GM19238 (cell line): ENCODE results near the gene EXOC6.
"Not testable (repeated sequence)": the region's sequence is repeated elsewhere in the genome, so short reads cannot be mapped to it uniquely, and the experiment has no call there.

Experiments
- DNase-seq: peaks from one replicate; pipeline ENCODE4 v3.0.0; 2011; ENCODE audit warnings: low spot score; ENCODE audit not compliant: insufficient read length

EXOC6 gene

DNA sequence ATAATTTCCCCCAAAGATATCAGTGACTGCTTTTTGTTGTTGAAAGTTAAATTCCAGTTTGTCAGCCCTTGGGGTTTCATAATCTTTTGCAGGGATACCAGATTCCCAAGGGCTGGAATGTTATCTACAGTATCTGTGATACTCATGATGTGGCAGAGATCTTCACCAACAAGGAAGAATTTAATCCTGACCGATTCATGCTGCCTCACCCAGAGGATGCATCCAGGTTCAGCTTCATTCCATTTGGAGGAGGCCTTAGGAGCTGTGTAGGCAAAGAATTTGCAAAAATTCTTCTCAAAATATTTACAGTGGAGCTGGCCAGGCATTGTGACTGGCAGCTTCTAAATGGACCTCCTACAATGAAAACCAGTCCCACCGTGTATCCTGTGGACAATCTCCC is 228.6 kb downstream of the EXOC6 start:
- DNase-seq: no peak

DNA sequence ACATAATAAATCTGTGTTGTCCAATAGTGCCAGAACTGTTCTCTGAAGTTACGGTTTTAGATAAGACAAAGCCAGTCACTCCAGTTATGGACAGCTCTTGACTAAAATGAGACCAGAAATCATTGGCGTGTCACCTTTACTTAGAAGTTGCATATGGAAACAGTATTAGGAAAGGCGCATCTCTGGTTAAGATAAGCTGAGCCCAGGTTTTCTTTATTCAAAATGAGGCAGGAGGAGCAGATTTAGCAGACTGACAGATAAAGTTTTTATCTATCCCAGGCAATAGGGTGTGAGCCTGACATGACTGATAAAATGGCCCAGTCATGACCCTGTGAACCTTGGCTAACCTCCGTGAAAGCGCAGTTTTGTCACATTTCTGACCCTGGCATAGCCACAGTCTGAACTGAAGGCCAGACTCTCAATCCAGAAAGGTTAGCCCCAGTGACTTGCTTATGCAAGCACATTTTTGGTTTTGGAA is 229.6 kb downstream of the EXOC6 start:
- no peak for DNase-seq

DNA sequence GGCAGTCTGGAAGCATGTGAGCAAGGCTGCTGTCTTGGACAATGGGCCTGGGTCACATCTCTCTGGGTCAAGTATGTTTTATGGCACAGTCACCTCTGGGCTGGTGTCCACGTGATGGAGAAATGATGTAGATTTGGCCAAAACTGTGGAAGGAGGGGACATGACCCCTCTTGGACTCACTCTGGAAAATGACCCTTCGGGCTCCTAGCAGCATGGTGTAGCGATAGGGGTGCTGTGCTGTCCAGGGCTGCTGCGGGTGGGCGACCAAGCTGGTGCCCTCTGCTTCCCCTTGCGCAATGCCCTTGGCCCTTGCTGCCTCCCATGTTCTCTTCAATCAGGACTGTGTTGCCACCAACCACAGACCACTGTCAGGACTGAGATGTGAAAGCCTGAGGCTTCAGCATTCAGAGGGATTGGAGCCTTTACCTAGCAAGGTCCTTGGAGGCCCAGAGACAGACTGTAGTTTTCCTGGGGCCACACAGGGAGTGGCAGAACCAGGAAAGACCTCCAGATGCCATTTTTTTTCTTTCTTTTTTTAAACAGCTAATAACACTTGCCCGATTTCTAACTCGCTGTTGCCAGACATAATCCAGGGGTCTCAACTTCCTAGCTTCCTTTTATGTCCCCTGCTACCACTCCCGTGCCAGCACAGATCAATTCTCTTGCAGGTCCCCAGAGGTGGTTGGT is 231.5 kb downstream of the EXOC6 start:
- no peak for DNase-seq

DNA sequence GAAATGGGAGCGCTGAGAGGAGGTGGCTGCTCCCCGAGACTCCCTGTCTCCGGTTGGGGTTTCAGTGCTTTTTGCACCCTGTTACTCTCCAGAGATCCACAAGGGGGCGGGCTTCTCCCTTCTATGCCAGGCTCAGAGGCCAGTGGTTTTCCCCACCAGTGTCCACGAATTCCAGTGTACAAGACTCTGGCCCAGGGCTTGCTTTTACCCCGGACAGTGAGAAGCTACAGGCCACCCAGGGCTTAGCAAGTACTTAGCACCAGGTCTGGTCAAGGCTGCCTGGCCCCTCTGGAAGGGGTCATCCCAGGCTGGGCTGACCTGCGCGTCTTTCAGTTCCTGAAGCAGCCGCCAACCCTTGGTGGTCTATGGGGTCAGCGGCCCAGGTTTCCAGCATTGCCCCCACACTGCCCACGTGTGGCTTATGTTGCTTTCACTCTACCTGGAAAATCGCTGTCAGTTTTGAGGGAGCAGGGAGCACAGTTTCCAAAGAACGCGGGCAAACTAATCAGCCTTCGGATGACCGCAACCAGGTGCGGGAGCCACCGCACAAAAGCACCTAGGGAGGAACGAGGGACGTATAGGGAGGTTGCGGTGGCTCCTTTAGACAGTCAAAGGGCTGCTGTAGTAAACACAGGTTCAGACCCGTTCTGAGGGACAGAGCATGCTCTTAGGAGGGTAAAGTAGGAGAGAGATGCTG is 232.2 kb downstream of the EXOC6 start:
- peak; percentile 77 for DNase-seq

DNA sequence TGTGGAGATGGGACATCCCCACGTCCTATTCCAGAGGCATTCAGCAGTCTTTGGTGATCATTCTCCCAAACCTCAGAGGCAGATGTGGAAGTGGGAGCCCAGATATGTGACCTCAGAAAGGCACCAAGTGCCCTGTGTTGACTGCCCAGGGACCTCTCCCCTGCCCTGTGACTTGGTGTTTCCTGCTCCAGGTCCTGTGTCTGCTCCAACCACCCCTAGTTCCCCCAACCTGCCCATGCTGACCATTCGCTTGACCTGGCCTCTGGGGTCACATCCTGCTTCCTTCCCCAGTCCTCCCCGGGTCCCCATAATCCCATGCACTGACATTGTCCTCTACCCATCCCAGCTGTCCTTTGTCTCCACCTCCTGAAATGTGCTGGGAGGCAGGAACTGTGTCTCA is 233.0 kb downstream of the EXOC6 start:
- no peak for DNase-seq

DNA sequence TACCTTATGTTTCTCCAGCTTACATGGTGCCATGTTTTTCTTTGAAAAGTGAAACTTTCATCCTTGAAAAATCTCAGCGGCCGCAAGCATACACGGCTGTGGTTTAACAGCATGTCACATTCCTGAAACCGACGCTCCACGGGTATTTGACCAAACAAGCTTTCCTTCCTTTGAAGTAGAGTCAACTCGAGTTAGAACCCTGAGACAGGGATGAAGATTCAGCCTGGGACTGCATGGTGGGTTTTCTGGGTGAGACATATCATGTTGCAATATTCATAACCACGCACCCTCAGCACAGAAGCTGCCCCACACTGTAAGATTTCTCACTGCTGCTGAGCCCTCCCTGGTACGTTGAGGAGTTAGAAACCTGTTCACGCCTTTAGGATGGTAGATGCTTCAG is 233.5 kb downstream of the EXOC6 start:
- no peak for DNase-seq

DNA sequence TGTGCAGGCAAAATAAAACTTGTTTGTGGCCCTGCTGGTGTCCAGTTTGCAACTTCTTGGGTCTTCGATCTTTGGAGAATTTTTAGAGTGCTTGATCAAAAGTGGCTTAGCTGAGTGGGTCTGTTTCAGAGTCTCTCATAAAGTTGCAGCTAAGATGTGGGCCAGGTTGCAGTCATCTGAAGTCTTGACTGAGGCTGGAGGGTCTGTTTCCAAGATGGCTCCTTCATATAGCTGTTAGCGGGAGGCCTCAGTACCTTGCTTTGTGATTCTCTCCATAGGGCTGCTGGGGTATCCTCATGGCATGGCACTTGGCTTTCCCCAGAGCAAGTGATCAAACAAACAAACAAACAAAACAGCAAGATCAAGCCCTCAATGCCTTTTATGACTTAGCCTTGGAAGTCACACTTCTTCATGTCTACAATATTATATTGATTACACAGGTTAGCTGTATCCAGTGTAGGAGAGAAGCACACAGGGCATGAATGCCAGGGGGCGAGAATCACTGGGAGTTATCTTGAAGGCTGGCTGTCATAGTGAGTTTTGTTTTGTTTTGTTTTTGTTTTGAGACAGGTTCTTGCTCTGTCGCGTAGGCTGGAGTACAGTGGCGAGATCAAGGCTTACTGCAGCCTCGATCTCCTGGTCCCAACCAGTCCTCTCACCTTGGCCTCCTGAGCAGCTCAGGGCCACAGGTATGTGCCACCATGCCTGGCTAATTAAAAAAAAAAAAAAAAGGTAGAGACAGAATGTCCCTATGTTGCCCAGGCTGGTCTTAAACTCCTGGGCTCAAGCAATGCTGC is 235.6 kb downstream of the EXOC6 start:
- no peak for DNase-seq

DNA sequence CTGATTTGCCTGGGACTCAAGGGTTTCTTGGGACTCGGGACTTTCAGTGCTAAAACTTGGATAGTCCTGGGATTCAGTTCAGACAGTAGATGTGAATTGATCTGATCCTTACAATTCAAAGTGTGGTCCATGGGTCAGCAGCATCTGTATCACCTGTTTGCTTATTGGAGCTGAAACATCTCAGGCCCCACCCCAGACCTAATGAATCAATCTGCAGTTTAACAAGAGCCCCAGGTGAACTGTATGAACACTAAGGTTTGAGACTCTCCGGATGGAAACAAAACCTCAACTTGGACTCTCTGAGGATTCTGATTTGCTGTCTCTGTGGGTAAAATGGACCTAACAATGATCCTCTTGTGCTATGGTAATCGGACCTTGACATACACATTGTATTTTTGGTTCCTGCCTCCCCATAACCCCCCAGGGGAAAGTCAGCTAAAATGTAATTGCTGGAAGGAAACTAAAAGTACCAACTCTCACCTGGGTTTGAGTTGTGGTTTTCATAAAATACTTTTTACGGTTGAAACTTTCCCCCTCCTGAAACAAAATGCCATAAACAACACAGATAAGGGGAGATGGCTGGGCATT is 237.0 kb downstream of the EXOC6 start:
- DNase-seq: no peak

DNA sequence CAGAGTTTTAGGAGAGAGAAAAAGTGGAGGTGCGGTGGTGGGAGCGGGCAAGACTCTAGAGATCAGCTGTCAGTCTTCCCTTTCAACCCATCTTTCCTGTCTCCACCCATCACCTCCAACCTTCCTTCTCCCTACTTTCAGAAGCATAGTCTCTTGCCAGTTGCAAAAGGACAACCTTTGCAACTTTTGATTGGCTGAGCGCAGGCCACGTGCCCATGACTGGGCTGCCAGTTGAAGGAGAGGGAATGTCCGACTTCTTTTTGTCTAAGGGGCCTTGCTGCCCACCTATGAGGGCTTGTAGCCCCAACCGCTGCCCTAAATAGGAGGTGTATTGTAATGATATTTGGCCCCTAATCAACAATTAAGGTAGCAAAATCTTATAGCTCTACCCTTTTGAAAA is 238.0 kb downstream of the EXOC6 start:
- DNase-seq: no peak

DNA sequence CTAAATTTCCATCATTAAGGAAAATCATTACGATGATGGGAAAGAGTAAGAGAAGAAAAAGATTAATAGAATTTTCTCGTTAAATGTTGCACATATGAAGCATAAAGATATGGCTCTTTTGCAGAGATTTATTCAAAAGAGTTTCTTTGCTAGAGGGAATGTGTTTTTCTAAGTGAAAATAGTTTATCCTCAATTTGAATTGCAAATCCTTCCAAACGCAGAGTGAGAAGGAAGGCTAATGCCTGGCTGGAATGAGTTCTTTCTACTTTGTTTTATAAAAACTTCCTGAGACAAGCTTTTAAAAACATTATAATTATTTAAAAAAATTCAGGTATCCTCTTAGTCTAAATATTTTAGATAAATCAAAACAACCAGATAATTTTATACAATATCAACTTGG is 239.5 kb downstream of the EXOC6 start:
- DNase-seq: no peak

DNA sequence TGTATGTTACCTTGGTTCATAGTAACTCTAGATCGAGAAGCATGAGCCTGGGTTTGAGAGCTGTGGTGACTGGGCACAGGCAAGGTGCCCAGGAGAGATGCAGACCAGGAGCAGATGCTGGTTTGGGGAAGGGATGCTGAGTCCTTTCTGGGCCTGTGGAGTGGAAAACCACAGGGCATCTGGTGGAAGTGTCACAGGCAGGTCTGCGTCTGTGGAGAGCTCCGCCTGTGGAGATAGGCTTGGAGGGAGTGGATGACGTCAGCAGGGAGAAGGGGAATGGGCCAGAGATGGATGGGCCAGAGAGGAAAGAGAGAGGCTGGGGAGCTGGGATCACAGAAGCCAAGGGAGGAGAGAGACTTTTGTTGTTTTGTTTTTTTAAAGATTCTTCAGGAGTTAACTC is 240.1 kb downstream of the EXOC6 start:
- DNase-seq: no peak

DNA sequence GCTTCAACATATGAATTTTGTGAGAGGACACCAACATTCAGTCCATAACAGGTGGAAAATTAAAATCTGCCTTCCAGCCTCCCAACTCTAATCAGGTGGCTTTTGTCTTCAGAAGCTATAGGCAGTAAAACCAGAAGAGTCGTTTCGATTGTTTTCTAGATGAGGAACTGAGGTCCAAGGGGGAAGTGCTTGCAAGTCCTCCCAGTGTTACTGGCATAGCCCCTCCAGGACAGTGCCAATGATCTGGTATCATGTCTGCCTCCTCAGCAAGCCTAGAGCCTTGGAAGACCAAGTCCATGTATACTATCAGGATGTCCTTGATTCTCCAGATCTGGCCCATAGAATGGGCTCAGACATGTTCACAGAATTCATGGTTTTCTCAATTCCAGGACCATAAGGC is 242.3 kb downstream of the EXOC6 start:
- no peak for DNase-seq

DNA sequence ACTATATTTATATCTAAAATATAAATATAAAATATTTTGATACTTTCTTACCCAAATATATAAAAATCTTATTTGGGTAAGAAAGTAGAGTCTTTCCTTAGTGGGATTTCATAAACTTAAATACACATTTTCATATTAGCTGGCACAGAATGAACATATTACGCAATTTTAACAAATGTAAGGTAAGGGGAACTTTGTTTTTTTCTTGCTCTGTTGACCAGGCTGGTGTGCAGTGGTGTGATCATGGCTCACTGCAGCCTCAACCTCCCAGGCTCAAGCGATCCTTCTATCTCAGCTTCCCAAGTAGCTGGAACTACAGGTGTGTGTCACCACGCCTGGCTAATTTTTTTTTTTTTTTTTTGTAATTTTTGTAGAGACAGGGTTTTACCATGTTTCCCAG is 243.6 kb downstream of the EXOC6 start:
- no peak for DNase-seq

DNA sequence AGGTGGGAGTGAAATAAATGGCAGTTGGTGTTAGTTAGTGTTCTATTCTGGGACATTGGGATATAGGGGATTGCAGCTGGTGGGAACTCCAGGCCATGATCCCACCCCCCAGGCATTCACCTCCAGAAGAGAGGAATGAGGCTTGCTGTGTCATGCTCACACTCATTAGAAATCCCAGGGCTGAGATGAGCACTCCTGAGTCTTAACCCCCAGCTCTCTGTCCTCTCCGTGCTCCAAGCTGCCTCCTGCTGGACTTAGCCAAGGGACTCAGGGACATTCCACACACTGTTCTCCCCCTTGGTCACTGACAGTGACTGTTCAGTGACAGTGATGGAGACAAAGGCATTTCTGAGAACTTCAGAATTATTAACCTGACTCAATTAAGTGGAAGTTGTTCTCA is 246.9 kb downstream of the EXOC6 start:
- DNase-seq: no peak

DNA sequence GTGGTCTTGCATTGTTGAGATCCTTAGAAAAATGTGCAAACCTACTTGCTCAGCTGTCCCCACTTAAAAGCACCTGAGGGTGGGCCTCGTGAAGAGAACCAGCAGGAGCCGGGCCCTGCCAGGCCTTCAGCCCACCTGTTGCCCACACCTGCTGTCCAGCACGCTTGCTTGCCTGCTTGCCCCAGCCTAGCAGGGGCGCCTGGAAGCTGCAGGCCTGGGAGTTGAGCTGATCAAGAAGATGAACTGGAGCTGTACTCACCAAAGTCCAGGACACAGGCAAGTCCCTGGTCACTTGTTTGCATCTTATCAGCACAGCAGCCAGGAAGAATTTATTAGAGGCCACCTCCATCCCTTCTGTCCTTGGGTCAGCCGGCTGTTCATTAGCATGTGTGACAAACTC is 248.6 kb downstream of the EXOC6 start:
- DNase-seq: no peak

DNA sequence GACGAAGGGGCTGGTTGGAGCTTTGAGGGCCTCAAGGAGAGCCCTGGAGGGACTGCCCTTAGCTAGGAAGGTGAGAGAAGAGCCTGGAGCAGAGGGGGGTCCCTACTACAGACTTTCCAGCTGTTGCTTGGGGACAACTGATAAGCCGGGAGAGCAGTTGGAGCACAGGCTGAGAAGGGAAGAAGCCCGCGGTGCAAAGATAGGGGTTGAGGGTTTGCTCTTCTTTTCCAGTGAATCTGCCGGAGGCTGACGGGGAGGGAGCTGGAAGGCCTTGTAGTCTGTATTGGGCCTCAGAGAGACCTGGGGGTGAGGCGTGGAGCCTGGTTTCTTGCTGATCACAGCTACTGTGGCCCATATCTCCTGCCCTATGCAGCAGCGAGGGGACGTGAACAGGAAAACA is 249.1 kb downstream of the EXOC6 start:
- no peak for DNase-seq

DNA sequence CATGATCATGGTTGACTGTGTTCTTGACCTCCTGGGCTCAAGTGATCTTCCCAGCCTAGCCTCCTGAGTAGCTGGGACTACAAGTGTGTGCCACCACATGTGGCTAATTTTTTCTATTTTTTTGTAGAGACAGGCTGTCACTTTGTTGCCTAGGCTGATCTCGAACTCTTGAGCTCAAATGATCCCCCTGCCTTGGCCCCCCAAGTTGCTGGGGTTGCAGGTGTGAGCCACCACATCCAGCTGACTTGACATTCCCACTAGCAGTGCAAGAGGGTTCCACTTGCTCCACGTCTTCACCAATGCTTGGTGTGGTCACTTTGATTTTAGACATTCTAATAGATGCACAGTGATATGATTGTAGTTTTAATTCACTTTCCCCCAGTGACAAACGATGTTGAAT is 250.5 kb downstream of the EXOC6 start:
- DNase-seq: no peak

DNA sequence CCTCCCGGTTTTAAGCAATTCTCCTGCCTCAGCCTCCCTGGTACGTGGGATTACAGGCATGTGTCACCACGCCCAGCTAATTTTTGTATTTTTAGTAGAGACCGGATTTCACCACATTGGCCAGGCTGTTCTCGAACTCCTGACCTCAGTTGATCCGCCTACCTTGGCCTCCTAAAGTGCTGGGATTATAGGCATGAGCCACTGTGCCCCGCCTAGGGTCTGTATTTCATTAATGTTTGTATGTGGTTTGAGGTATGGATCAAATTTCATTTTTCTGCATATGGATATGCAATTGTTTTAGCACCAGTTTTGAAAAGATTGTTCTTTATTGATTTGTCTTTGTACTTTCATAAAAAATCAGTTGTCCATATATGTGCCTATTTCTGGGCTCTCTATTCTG is 251.3 kb downstream of the EXOC6 start:
- no peak for DNase-seq

DNA sequence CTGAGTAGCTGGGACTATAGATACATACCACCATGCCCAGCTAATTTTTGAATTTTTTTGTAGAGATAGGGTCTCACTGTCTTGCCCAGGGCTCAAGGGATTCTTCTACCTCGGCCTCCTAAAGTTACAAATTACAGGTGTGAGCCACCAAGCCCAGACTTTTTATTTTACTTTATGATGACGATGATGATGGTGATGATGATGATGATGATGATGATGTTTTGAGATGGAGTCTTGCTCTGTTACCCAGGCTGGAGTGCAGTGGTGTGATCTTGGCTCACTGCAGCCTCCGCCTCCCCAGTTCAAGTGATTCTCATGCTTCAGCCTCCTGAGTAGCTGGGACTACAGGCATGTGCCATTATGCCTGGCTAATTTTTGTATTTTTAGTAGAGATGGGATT is 252.8 kb downstream of the EXOC6 start:
- not testable (repeated sequence) for DNase-seq

DNA sequence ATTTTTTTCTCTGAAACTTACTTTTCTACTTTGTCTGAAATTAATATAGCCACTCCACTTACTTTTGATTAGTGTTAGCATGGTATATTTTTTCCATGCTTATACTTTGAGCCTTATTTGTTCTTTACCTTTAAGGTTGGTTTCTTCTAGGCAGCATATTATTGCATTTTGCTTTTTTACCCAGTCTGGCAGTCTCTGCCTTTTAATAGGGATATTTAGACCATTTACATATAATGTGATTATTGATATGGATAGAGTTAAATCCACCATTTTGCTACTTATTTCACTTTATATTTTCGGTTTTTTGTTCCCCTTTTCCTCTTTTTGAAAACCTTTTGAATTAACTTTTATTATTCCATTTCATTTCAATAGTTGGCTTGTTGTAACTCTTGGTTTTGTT is 255.6 kb downstream of the EXOC6 start:
- DNase-seq: no peak

DNA sequence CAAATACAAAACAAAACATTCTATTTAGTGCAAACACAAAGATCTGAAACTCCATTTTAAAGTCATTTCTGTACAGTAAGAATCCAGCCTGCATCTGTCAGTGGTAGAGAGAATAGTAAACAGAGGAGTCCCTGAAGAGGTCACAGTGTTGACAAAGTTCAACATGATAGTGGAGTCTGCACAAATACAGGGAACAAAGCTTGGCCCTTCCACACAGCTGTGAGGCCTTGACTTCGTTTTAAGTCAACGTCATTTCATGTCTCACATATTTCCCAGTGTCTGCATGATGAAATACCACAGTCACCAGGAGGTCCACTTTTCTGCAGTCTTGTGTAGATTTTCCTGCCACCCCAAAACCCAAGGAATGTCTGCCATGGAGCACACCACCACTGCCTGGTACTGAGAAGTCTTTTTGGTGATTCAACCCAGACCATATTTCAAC is 258.3 kb downstream of the EXOC6 start:
- no peak for DNase-seq
